ENCODE measurements around the gene RNF151.
"Not testable (repeated sequence)": the region's sequence is repeated elsewhere in the genome, so short reads cannot be mapped to it uniquely, and the experiment has no call there.

Gene RNF151

GRCh38 chr16:1939833-1940232, 26.8 kb upstream of the RNF151 start:
- DNase-seq: not testable (repeated sequence)

- peak; percentile 45 for DNase-seq
Measured at GRCh38 chr16:1940273-1941161, 26.1 kb upstream of the RNF151 start.

- DNase-seq: no peak
Measured at GRCh38 chr16:1941162-1942046, 25.3 kb upstream of the RNF151 start.

- DNase-seq: no peak
Measured at GRCh38 chr16:1942047-1942809, 24.4 kb upstream of the RNF151 start.

- DNase-seq: peak; percentile 99
Measured at GRCh38 chr16:1942810-1943726, 23.6 kb upstream of the RNF151 start, which contains the start of gene MSRB1. Gene MSRB1 (minus strand): TSS chr16:1943199. CDS start chr16:1943156, 43 bp downstream.

GRCh38 chr16:1944612-1945199, 21.9 kb upstream of the RNF151 start:
- DNase-seq: no peak

- DNase-seq: peak; percentile 47
Measured at GRCh38 chr16:1945559-1946391, 20.9 kb upstream of the RNF151 start.

GRCh38 chr16:1946495-1947368, 19.9 kb upstream of the RNF151 start:
- peak; percentile 50 for DNase-seq

- DNase-seq: no peak
Measured at GRCh38 chr16:1947369-1947670, 19.3 kb upstream of the RNF151 start.

- no peak for DNase-seq
Measured at GRCh38 chr16:1949507-1949906, 17.1 kb upstream of the RNF151 start.

GRCh38 chr16:1950047-1950446, 16.6 kb upstream of the RNF151 start:
- peak; percentile 46 for DNase-seq

- peak; percentile 49 for DNase-seq
Measured at GRCh38 chr16:1950559-1950958, 16.1 kb upstream of the RNF151 start.

GRCh38 chr16:1953734-1954133, 12.9 kb upstream of the RNF151 start:
- no peak for DNase-seq

GRCh38 chr16:1957434-1958142, 9.1 kb upstream of the RNF151 start:
- not testable (repeated sequence) for DNase-seq

GRCh38 chr16:1958143-1958491, 8.5 kb upstream of the RNF151 start:
- not testable (repeated sequence) for DNase-seq

- DNase-seq: no peak
Measured at GRCh38 chr16:1958715-1959268, 7.9 kb upstream of the RNF151 start.

- DNase-seq: peak; percentile 96
Measured at GRCh38 chr16:1959269-1960039, 7.2 kb upstream of the RNF151 start, which contains the start of gene NDUFB10. Gene NDUFB10 (plus strand): TSS chr16:1959538. CDS start chr16:1959625, 87 bp downstream.

Data from islet precursor cell (in vitro differentiated cells).